IPS-11a (cell line): ENCODE data around the gene TSPAN32.

Experiments
- H3K4me3 ChIP-seq: one replicate; pipeline ENCODE4 v1.5.1; 2013; ENCODE audit warnings: low read depth, low read length, control low read depth

Gene TSPAN32

DNA sequence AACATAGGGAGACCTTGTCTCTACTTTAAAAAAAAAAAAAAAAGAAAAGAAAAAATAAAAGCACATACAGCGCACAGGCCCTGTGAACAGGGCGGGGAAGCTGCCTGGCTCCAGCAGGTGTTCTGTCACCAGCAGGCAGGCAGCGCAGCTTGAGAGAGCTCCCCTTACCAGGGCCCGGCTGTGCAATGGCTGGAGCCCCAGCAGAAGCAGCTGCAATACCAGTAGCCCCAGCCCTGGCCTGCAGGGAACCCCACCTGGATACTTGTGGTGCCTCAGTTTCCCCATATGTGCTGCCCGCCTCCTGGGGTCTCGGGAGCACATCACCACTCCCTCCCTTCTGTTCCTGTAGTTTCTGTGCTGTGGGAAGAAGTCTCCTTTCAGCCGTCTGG is 12.3 kb downstream of the TSPAN32 start:
- no peak overlapping the region for H3K4me3 ChIP-seq

DNA sequence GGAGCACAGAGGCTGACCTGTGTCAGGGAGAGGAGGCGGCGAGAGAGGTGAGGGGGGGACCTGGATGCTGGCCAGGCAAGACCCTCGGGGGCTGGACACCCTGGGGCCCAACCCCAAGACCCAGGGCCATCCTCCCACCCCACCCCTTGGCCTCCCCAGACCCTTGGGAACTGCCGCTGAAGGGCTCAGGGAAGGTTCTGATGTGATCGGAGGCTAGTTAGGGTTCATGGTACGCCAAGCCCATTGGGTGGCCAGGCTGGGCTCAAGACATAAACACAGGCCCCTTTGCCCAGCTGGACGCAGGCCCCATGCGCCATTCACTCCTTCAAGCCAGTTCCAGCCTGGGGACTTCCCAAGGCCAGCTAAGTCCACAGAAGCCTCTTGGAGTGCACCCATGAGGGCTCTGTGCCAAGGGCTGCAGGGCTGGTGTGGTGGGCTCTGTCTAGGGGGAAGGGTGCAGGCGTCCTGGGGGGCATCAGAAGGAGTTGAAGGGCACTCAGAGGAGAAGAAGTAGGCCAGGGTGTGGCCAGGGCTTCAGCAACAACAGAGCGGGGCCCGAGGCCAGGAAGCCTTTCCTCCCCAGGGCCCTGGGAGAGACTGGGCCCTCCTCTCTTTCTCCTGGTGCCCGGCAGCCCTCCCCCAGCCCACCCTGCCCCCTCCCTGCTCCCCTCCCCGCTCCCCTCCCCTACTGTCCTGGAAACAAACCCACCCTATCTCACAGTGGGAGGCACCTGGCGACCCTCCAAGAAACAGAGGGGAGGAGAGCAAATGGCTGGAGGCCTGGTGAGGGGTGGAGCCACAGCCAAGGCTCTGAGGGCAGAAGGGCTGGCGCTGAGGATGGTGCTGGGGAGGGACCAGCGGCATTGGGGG is 12.9 kb downstream of the TSPAN32 start:
- H3K4me3 ChIP-seq: no peak overlapping the region

DNA sequence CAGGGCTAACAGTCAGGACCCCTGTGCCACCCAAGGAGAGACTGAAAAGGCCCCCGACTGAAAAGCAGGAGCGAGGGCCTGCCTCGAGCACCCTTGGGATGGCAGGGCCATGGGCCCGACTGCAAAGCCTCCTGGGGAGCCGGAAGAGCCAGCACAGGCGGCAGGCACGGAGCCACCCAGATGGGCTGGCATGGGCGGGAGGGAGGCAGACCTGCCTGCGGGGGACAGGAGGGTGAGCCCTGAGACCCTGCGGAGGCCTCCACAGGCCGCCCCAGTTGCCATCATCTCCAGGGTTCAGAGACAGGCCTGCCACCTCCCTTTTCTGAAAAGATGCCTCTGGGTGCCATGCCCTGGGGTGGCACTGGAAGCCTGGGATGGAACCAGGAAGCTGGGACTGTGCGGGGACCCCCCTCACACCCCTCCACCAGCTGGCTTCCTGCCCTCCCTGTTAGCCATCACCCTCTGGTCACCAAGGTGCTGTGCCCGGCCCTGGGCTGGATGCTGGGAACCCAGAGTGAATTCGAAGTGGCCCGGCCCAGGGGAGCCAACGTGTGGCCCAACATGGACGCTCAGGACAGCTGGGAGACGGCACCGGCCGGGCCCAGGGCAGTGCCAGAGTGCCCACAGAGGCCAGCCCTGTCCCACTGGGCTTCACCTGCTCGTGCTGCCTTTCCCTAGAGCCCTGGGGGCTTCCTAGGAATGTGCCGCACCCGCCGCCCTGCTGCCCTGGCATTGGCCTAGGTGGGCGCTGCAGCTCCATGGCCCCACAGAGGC is 13.8 kb downstream of the TSPAN32 start:
- H3K4me3 ChIP-seq: no peak overlapping the region

DNA sequence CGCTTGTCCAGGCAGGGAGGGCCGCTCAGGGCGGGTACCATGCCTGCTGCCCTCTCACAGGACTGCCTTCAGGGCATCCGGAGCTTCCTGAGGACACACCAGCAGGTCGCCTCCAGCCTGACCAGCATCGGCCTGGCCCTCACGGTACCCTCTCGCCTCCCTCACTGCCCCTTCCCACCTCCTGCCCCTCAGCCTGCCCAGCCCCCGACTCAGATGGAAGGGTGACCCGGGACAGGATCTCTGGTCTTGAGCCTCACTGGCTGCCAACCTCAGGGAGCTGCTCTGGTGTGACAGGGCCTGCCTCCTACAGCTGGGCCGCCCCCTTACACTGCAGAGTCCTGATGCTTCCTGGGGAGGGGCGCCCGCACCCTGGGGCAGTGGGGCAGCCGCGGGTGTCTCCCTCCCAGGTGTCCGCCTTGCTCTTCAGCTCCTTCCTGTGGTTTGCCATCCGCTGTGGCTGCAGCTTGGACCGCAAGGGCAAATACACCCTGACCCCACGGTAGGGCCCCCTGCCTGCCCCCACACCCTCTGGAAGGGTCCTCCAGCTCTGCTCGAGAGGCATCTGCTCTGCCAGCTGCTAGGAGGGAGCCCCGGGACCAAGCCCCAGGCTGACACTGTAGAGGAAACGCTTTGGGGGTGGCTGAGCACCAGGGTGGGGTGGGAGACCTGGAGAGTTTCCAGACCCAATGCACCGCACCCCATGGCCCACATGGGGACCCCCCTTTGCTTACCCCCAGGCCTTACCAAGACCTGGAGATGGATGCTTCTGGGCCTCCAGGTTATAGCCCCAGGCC is 14.6 kb downstream of the TSPAN32 start:
- H3K4me3 ChIP-seq: no peak overlapping the region

DNA sequence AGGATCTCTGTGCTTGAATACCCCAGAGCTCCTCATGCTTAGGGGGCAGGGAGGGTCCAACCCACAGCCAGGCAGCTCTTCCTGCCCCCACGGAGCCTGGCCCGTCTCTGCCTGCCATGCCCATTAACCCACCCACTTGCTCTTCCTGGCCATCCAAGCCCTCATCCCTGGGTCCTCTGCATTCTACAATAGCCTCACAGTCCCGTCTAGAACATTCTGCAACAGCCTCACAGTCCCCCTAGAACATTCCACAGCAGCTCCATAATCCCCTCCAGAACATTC is 15.1 kb downstream of the TSPAN32 start:
- H3K4me3 ChIP-seq: no peak overlapping the region

DNA sequence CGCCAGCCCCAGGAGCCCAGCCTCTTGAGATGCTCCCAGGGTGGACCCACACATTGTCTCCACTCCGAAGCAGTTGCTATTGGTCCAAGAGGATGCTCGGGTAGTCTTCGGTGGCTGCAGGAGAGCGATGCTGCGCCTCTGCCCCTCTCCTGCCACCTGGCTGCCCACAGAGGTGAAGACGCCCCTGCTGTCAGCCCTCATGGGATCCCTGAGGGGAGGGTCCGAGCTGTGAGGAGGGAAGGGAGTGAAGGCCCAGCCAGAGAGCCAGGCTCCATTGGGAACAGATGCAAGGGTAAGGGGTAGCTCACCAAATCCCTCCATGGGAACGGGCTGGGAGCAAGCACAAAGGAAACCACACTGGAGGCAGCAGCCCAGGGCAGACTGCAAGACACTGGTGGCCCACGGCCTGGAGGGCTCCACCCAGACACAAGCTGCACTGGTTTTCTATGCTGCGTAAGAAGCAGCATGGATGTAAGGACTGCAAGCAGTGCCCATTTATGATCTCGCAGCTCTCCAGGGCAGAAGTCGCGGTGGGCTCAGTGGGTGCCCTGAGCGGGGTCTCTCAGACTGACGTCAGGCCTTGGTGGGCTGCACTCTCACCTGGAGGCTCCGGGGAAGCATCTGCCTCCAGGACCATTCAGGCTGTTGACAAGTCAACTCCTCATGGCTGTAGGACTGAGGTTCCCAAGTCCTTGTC is 15.7 kb downstream of the TSPAN32 start:
- H3K4me3 ChIP-seq: no peak overlapping the region

DNA sequence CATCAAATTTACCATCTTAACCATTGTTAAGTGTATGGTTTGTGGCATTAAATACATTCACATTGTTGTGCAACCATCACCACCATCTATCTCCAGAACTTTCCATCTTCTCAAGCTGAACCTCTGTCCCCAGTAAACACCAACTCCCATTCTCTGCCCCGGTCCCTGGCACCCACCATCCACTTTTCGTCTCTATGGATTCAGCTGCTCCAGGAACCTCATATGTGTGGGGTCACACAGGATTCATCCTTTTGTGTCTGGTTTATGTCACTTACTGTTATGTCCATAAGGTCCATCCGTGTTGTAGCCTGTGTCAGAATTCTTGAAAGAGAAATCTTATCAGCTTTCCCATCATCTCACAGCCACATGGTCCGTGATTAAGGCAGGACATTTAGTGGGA is 16.3 kb downstream of the TSPAN32 start:
- H3K4me3 ChIP-seq: no peak overlapping the region

DNA sequence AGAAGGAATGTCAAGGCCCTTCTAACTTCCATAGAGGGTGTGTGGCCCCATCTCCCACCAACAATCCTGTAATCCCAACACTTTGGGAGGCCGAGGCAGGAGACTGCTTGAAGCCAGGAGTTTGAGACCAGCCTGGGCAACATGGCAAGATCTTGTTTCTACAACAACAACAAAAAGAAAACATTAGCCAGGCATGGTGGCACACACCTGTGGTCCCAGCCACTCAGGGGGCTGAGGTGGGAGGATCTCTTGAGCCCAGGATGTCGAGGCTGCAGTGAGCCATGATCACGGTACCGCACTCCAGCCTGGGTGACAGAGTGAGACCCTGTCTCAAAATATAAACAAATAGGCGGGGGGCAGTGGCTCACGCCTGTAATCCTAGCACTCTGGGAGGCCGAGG is 16.9 kb downstream of the TSPAN32 start:
- H3K4me3 ChIP-seq: no peak overlapping the region

DNA sequence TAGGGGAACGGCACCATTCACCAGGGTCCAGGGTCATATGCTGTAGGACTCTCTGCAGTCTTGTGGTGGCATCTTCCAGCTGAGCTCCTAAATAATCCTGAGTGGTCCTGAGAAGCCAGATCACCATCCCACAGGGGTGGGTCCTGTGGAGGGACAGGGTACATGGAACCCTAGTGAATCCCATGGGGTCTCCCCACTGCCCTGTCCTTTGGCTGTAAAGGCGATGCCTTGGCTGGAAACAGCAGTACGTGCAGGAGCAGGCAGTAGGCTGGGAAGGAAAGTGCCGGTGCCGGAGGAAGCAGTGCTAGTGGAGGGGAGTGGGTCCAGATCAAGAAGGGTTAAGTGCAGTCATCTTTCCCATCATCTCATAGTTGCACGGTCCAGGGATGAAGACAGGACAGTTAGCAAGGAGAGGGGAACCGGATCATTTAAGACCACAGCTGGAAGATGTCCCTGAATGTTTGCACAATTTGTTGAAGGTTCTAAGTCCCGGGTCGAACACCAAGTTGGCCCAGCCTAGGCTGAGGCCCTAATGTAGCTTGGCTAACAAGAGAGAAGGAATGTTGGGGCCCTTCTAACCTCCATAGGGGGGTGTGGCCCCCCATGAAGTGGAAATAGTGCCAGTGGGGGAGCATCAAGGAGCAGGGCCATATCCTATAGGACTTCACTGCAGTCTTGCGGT is 18.1 kb downstream of the TSPAN32 start:
- H3K4me3 ChIP-seq: no peak overlapping the region

DNA sequence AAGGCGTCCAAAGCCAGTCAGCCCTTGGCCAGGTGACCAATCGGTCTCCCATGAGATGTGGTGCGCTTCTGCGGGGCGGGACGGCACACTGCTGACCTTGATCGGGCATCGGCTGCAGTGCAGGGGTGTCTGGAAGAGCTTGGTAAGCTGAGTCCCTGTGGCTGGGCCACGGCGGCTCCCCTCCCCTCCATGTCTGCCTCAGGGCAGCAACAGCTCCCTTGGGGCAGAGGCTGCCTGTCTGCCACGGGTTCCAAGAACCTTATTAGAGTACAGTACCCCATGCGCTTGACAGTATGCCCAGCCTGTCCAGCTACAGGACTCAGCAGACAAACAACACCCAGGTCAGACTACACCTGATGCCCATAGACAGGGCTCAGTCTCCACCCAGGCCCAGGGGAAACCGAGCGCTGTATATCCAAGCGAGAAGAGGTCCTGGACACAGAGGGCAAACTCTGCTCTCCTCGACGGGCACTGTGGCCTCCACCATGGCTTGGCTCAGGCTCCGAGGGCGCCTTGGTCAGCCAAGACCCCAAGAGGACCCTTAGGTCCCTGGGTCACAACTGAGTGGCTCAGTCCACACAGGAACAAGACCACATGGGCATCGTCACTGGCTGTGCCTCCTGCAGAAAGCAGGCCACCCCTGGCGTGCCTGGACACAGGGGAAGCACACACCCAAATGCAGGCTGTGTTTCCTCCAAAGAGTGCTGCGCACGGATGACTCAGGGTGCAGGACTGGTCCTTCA is 18.9 kb downstream of the TSPAN32 start:
- H3K4me3 ChIP-seq: no peak overlapping the region

DNA sequence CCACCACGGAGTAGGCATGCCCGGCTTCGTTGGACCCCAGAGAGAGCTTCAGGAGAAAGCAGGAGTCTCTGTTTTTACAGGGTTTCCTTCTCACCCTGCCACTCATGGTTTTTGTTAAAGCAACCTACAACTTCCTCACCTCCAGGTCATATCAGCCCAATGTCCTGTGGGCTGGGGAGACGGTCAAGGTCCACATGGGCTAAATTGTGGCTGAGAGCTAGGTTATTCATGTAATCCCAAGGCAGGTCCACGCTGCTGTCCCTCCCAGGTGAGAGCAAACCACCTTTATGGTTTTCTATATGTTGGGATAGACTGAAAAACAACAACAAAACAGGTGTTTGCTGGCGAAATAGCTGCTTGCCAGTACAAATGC is 19.5 kb downstream of the TSPAN32 start:
- no peak overlapping the region for H3K4me3 ChIP-seq

DNA sequence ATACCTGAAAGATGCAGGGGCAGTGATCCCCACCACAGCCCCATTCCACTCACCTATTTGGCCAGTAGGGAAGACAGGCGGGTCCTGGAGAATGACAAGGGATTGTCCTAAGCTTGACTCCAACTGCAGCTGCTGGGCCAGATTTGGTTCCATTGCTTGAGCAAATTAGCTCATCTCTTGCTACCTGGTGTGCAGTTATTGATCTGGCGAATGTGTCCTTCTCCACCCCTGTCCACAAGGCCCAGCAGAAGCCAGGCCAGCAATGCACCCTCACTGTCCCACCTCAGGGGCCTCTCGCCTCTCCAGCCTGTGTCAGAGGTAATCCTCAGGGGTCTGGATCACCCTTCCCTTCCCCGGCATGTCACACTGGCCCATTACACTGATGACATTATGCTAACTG is 23.3 kb downstream of the TSPAN32 start:
- no peak overlapping the region for H3K4me3 ChIP-seq

DNA sequence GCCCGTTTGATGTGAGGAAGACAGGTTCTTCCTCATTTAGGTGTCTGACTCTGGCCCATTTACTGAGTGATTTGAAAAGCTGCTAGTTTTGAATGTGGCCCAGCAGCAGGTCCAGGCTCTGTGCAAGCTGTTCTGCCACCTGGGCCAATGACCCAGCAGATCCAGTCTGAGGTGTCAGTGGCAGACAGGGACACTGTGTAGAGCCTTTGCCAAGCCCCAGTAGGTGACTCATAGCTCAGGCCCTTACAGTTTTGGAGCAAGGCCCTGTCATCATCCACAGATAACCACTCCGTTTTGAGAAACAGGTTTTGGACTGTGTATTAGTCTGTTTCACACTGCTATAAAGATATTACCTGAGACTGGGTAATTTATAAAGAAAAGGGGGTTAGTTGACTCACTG is 23.9 kb downstream of the TSPAN32 start:
- no peak overlapping the region for H3K4me3 ChIP-seq

DNA sequence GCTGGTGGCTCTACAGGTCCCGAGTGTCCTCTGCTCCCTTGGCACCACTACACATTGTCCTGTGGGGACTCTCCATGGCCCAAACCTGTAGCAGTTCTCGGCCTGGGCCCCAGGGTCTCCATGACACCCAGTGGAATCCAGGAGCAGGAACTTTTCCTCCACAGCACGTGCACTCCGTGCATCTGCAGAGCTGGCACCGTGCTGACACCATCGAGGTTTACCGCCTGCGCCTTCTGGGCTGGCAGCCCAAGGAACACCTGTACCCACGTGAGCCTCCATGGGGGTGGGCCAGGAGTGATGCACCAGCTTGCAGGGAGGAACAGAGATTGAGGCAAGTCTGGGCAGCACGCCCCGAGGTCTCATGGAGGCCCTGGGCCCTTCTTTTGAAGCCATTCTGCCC is 25.2 kb downstream of the TSPAN32 start:
- no peak overlapping the region for H3K4me3 ChIP-seq

DNA sequence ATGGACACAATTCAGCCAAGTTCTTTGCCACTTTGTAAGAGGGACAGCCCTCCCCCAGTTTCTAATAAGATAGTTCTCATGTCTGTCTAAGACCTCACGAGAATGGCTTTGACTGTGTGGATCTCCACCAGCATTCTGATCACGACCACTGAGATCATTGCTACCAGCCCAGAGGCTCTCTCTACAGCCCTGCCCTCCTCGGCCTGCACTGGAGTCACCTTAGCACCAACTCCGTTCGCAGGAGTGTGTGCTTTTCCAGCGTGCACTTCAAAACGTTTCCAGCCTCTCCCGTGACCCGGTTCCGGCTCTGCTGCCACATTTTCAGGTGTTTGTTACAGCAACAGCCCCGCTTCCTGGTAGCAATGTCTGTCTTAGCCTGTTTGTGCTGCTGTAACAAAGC is 26.2 kb downstream of the TSPAN32 start:
- H3K4me3 ChIP-seq: no peak overlapping the region

DNA sequence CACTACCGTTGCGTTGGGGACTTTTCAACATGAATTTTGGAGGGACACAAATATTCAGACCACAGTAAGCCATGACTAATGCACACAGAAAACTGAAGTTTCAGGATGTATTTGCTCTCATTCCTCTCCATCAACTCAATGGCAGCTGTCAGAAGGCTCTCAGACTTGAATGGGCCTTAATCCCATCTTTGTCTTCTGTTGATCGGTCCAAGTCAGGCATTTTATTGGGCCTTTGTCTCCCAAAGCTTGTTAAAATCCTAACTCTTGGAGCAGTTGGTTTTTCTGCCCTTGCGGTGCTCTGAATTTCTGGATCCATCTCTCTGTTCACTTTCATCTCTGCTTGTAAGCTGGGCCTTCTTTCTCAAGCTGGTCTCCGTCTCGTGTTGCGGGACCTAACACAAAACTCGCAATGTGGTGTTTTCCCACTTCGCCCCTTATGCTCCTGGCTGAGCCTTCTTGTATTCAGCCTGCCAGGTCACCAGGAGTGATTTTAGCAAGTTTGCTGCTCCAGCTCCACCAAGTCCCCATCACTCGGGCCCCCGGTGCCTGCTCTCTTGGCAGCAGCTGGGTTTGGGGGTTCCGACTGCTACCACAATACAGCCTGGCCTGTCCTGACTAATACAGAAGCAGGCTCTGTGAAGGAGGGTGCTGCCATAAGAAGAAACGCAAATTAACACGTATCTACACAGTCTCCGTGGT is 27.0 kb downstream of the TSPAN32 start:
- H3K4me3 ChIP-seq: no peak overlapping the region

DNA sequence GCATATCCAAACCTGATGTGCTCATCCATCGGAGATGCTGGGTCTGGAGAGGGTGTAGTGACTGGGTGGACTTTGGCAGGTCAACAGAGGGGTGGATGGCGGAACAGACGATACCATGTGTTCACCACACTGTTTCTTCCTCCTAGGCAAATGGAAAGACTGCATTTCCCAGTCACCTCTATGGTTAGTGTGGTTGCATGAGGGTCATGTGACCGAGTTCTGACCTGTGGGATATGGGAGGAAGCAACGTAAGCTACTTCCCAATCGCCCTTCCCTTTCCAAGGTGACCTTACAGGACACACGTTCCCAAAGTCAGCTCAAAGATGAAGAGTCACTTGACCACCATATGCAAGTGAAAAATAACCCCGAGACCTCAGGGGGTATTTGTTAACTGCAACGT is 27.7 kb downstream of the TSPAN32 start:
- H3K4me3 ChIP-seq: no peak overlapping the region

DNA sequence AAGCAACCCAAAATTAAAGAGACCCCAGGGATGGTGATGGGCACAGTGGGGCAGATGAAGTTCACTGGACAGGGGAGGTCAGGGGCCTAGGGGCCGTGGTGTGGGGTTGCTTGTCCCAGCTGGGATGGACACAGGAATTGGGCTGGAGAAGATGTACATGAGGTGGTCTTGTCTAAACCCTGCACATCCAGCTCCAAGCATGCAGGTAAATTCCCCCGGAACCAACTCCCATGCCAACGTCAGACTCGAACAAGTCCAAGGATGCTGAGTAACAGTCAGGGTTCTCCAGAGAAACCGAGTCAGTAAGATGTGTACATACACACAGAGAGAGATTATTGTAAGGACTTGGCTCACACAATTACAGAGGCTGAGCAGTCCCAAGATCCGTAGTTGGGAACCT is 28.9 kb downstream of the TSPAN32 start:
- no peak overlapping the region for H3K4me3 ChIP-seq

DNA sequence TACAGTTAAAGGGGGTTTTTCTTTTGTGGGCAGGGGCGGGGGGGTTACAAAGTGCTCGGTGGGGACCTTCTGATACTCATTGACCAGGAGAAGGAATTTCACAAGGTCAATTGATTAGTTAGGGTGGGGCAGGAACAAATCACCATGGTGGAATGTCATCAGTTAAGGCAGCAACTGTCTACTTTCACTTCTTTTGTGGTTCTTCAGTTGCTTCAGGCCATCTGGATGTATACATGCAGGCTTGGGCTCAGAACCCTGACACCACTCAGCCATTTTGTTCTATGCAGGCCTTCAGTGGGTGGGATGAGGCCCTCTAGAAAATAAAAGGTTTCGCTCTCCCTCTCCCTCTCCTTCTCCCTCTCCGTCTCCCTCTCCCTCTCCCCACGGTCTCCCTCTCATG is 29.6 kb downstream of the TSPAN32 start:
- H3K4me3 ChIP-seq: no peak overlapping the region
